ENCODE results near the gene SMC5.

GRCh38 chr9:70347046-70347445, 88.3 kb downstream of the SMC5 start:
- no peak for TF ChIP-seq RFX5 (IDR thresholded peaks at IDR 0.05; ENCODE audit: low read length)
- no peak for TF ChIP-seq CTCF (IDR thresholded peaks at IDR 0.05)
